H1 (cell line): Measurements from ENCODE around the gene STX16. TPM values are rescaled to one million over a fixed set of nuclear protein-coding genes. Genes with fewer than 3 reads are reported as not detected.

Experiments
- ATF2 ChIP-seq: IDR thresholded peaks from 2 replicates; pipeline ENCODE4 v1.6.1; 2012; ENCODE audit warnings: low read length, inconsistent platforms
- CHD2 ChIP-seq: IDR thresholded peaks from 2 replicates; pipeline ENCODE4 v1.6.1; 2012; ENCODE audit warnings: low read length, improper control_type of control experiment
- CTCF ChIP-seq, 3 experiments: IDR thresholded peaks; 1 replicate in 2 of 3; 2 replicates in 1 of 3; pipeline versions ENCODE4 v1.5.1 to v1.6.1; 2011; ENCODE audit warnings: low read length in 3 of 3, mild to moderate bottlenecking in 3 of 3, inconsistent platforms in 2 of 3, low read depth in 1 of 3, moderate library complexity in 1 of 3; ENCODE audit not compliant: insufficient read depth in 1 of 3; ENCODE audit errors: control extremely low read depth in 1 of 3
- JUND ChIP-seq: IDR thresholded peaks from 2 replicates; pipeline ENCODE4 v1.6.1; 2011; ENCODE audit warnings: mild to moderate bottlenecking, improper control_type of control experiment, low read length
- SRF ChIP-seq: IDR thresholded peaks from 2 replicates; pipeline ENCODE4 v1.6.1; 2011; ENCODE audit warnings: mild to moderate bottlenecking, low read depth, low read length, moderate library complexity
- polyA plus RNA-seq, 7 experiments: library from polyadenylated mRNA; depleted of rRNA in 3 of 7; stranded (reverse) in 5 of 7; unstranded in 2 of 7; fragments of >200 nt in 5 of 7; fragments of 200-250 nt in 2 of 7; gene quantifications; 1 replicate in 5 of 7; 2 replicates in 1 of 7; 4 replicates in 1 of 7; pipeline versions ENCODE4 v1.2.1 to v1.2.3, GENCODE V29; 2011 to 2013; ENCODE audit warnings: missing spikeins in 2 of 7, mixed read lengths in 2 of 7
- total RNA-seq: library from RNA; stranded (reverse); fragmentation: NEBNext Ultra II Directional; extraction: Animal tissue kit (Norgen Biotek cat#: 25700); gene quantifications from 2 replicates; pipeline ENCODE4 v1.2.1, GENCODE V29; 2021

The STX16 gene
- total and polyA plus RNA-seq, 2 of the 8 experiments (the other 6 are each of a cell fraction or from before 2014, with no cell fraction given): 45.2 to 61.6 TPM

- TF ChIP-seq JUND (no peak), CTCF (IDR thresholded peaks at IDR 0.05; ENCODE audit: control extremely low read depth in 1 of 3, insufficient read depth in 1 of 3, low read depth in 1 of 3, low read length in 3 of 3) (peak in 2 of 3 experiments; percentile 13 to 34; a peak in 2 of 4 replicates), CHD2 (no peak), ATF2 (no peak), SRF (no peak)
- TF ChIP-seq, all 59 proteins: peak for 2
Measured at GRCh38 chr20:58621906-58622548, 29.1 kb upstream of the STX16 start (continued).
